GM10266 (cell line): ENCODE data around the gene RCCD1.

Experiments
- DNase-seq: peaks from one replicate; pipeline ENCODE4 v3.0.0; 2012; ENCODE audit errors: extremely low spot score
- CTCF ChIP-seq: IDR thresholded peaks from 2 replicates; pipeline ENCODE4 v1.5.1; 2012; ENCODE audit warnings: mild to moderate bottlenecking, low read depth; ENCODE audit not compliant: control insufficient read depth, insufficient read depth; ENCODE audit errors: missing control alignments

RCCD1 gene

GRCh38 chr15:90962021-90962420 is 7.3 kb downstream of the RCCD1 start:
- DNase-seq, result no peak
- TF ChIP-seq CTCF, result no peak

GRCh38 chr15:90966262-90966661 is 11.6 kb downstream of the RCCD1 start:
- TF ChIP-seq CTCF, result no peak
- no peak for DNase-seq

- no peak for DNase-seq
- TF ChIP-seq CTCF, result no peak
Observed at GRCh38 chr15:90967206-90967605, 12.5 kb downstream of the RCCD1 start.

- no peak for DNase-seq
- TF ChIP-seq CTCF, result no peak
Observed at GRCh38 chr15:90968434-90968833, 13.8 kb downstream of the RCCD1 start.

GRCh38 chr15:90970274-90970673 is 15.6 kb downstream of the RCCD1 start:
- TF ChIP-seq CTCF, result no peak
- DNase-seq, result no peak

GRCh38 chr15:90972133-90972532 is 17.4 kb downstream of the RCCD1 start:
- TF ChIP-seq CTCF, result no peak
- DNase-seq, result no peak

GRCh38 chr15:90974216-90974615 is 19.5 kb downstream of the RCCD1 start:
- DNase-seq, result no peak
- TF ChIP-seq CTCF, result no peak

GRCh38 chr15:90979582-90979981 is 24.9 kb downstream of the RCCD1 start:
- TF ChIP-seq CTCF, result no peak
- DNase-seq, result no peak
